Stimulated activated CD4-positive, alpha-beta T cell treated with anti-CD3 and anti-CD28 coated beads, Interleukin-2, amount 100 ng/mL, for 4 hours (primary cell): ENCODE data around the gene PLSCR1.
"Not testable (repeated sequence)": the region's sequence is repeated elsewhere in the genome, so short reads cannot be mapped to it uniquely, and the experiment has no call there.

Source experiments
- DNase-seq: peaks from one replicate; pipeline ENCODE4 v3.0.0-alpha.2; 2020; ENCODE audit warnings: low read depth

PLSCR1 gene

GRCh38 chr3:146550070-146550615 is 5.7 kb upstream of the PLSCR1 start:
- no peak for DNase-seq

- DNase-seq: no peak
Observed at GRCh38 chr3:146547235-146547835, 2.9 kb upstream of the PLSCR1 start.

DNA sequence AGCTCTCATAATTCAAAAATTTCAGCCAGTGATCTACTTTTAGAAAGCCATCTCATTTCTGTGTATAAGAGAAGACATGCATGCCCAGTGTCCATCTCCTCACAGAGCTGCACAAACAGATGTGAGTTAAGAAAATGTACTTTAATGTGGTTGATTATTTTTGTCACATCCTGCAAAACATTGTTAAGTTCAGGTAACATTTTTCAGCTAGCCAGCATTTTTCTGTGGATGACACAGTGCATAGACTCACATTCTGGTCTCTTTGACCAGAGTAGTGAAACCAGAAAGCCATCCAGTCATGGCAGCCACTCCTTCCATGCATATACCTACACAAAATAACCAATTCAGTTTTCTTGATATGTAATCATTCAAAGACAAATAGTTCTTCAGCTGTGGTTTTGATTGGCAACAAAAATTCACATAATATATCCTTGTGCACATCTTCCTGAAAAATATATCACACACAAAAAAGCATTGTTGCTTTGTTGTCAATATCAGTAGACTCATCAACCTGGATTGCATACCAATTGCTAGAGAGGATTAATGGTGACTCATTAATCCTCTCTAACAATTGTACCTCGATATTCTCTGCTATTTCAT is 2.1 kb upstream of the PLSCR1 start:
- no peak for DNase-seq

GRCh38 chr3:146544929-146545528 is 622 bp upstream of the PLSCR1 start:
- no peak for DNase-seq

DNA sequence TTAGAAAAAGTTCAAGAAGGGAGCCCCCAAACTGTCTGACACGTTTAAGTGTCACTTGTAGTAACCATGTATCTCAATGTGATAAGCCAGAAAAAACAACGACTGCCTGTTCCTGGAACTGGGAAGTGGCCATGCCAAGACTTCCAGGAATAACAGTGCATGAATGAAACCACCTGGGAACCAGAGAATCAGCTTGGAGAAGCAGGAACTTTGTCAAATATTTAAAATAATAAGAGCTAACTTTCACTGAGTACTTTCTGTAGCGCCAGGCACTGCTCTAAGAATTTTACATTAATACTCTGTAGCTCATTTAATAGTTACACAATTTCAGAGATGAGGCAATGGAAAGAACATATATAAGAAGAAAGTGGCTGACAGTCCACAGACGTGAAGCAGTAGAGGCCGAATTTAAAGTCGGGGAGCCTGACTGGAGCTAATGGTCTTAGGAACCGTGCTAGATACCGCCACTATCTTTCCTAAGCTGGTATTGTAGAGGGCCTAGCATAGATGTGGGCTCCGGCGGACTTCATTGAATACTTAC is 876 bp downstream of the PLSCR1 start:
- no peak for DNase-seq

GRCh38 chr3:146542978-146543377 is 1.4 kb downstream of the PLSCR1 start:
- no peak for DNase-seq

GRCh38 chr3:146542179-146542578 is 2.2 kb downstream of the PLSCR1 start:
- no peak for DNase-seq

DNA sequence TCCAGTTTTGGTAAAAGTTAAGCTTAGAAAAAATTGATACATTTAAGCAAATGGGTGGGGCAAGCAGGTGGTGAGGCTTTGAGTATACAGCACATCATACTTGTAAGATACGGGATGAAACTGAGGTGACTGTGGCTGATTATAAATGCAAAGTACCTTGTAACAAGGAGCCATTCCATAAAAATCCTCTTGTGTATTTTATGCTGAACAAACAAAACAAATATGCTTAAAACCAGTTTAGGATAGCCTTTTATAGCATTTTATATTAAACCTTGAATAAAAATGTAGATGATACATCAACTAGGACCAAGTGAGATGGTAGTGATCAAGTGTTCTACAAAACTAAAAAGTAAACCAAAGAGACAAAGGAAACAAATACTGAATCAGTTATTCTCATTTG is 3.4 kb downstream of the PLSCR1 start:
- DNase-seq: no peak

DNA sequence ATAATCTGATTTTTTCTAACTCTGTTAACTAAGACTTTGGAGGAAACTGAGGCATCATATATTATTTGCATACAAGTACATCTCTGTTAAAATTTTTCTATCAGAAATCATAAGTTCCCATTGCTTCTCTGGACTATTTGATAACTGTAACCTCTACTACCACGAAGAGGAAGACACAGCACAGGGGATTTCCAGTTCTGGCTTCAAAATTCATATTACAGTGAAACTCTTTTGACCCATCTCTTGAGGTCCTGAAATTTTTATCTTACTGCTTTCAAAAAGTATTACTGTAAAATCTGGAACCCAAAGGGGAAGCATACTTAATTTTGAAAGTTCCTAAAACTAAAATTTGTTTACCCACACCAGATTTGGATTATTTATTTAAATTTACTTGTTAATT is 4.2 kb downstream of the PLSCR1 start:
- no peak for DNase-seq

DNA sequence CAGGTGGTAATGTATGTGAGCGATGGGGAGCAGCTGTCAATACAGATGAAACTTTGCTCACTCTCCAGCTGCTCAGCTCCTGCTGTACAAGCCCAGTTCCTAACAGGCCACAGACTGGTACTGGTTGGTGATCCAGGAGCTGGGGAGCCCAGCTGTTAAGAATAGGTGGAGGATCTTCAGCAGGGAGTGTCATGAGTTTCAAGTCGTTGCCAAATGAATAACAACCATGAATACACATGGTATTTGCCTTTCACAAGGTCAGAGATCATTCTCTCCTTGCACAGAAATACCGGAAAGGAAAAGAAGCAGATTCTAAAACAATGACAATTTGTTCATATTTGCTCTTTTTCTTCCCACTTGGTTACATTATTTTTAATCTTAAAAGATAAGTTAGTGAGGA is 5.1 kb downstream of the PLSCR1 start:
- no peak for DNase-seq

- no peak for DNase-seq
Observed at GRCh38 chr3:146537603-146538002, 6.8 kb downstream of the PLSCR1 start.

GRCh38 chr3:146536681-146537080 is 7.7 kb downstream of the PLSCR1 start:
- DNase-seq: no peak

GRCh38 chr3:146532406-146532805 is 12.0 kb downstream of the PLSCR1 start:
- no peak for DNase-seq

GRCh38 chr3:146530609-146531008 is 13.8 kb downstream of the PLSCR1 start:
- no peak for DNase-seq

DNA sequence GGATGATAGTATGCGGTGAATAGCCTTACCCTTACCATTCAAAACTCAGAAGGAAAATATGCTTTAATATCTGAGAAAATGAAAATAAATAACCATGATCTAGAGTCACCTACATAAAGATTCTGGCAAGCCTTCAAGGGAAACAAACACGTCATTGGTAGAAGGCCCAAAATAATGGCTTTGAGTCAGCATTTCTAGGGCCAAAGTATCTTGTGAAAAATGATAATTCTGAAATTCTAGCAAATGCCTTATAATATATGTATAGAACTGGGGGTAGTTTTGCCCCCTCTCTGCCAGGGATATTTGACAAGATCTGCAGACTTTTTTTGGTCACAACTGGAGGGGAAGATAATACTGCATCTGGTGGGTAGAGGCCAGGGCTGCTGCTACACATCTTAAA is 15.4 kb downstream of the PLSCR1 start:
- no peak for DNase-seq

DNA sequence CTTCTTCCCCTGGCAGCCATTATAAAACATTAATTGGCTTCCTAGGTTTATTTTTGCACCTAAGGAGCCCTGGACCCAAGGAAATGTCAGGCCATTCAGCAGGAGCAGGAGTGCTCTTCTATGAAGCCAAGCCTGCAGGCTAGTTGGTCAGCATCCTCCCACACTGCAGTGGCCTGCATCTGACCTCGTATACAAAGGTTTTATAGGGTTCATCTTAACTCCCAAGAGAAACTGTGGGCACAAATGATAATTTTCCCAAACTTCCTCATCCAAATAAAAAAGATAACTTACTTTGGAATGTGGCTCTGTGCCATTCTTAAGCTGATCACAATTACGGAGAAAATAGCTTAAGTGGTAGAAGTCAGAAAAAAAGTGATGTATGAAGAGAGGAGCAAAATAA is 19.4 kb downstream of the PLSCR1 start:
- no peak for DNase-seq

GRCh38 chr3:146523531-146523930 is 20.9 kb downstream of the PLSCR1 start:
- no peak for DNase-seq

GRCh38 chr3:146522174-146523158 is 21.9 kb downstream of the PLSCR1 start:
- DNase-seq: not testable (repeated sequence)

DNA sequence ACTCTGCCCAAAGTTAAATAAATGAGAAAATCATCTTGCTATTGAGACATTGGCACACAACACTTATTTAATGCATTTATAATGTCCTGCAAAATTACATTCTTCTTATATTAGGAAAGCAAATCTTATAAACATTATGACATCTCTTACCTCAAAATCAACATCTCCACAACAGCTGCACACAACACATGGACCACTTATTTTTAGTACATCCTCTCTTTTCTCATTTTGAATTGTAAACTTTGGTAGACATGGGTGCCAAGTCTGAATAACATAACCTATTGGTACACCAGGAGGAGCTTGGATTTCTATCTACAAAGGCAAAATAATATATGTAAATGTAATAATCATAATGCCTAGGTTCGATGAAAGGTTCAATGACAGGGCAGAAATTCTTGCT is 23.0 kb downstream of the PLSCR1 start:
- DNase-seq: no peak

DNA sequence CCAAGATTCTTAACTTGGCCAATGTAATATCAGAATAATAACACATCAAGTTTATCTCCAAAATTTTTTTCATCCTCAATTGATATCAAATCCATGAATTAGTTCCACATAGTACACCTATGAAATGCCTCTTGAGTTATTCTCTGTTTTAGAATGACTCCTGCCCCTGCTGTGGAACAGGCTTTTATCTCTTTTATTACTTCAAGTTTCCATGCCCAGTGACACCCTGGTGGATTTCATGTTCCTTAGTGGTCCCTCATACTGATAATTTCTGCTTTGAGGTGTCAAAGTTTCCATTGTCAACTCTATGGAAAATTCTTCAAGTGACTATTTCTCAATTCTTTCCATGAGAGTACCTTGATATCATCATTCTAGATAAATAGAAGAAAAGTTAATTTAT is 24.6 kb downstream of the PLSCR1 start:
- DNase-seq: no peak

GRCh38 chr3:146517684-146518435 is 26.5 kb downstream of the PLSCR1 start:
- no peak for DNase-seq
